Dedifferentiated amniotic fluid mesenchymal stem cell (primary cell): ENCODE data around the gene LTBR.
"Not testable (repeated sequence)": the region's sequence is repeated elsewhere in the genome, so short reads cannot be mapped to it uniquely, and the experiment has no call there.

Experiments used
- DNase-seq: peaks from one replicate; pipeline ENCODE4 v3.0.0-alpha.2; 2016; ENCODE audit errors: extremely low spot score

The LTBR gene

GRCh38 chr12:6383572-6384498 is at the start of gene LTBR:
Gene LTBR, plus strand, starts transcription at chr12:6384162. Its CDS starts 197 bp downstream, at chr12:6384359.
- peak; percentile 90 for DNase-seq

- DNase-seq = no peak
These were observed 49.6 kb upstream of the LTBR start for GRCh38 chr12:6334359-6334758.

GRCh38 chr12:6334940-6335450 is 49.0 kb upstream of the LTBR start:
- no peak for DNase-seq

GRCh38 chr12:6335451-6336078 is 48.4 kb upstream of the LTBR start:
- DNase-seq = peak; percentile 73

GRCh38 chr12:6336079-6336888 is 47.7 kb upstream of the LTBR start:
- DNase-seq = peak; percentile 98

GRCh38 chr12:6336889-6337853 is 46.8 kb upstream of the LTBR start:
- no peak for DNase-seq

- no peak for DNase-seq
These were observed 46.0 kb upstream of the LTBR start for GRCh38 chr12:6337958-6338433.

- not testable (repeated sequence) for DNase-seq
These were observed 45.4 kb upstream of the LTBR start for GRCh38 chr12:6338536-6338935.

GRCh38 chr12:6338955-6339354 is 45.0 kb upstream of the LTBR start:
- no peak for DNase-seq

- peak; percentile 34 for DNase-seq
These were observed 43.8 kb upstream of the LTBR start for GRCh38 chr12:6340032-6340638.

- DNase-seq = no peak
These were observed 43.1 kb upstream of the LTBR start for GRCh38 chr12:6340745-6341416.

GRCh38 chr12:6341417-6342139 is 42.4 kb upstream of the LTBR start, which contains the start of gene TNFRSF1A:
Gene TNFRSF1A, minus strand, starts transcription at chr12:6342076. Its CDS starts 262 bp downstream, at chr12:6341814.
- peak; percentile 76 for DNase-seq

- no peak for DNase-seq
These were observed 41.6 kb upstream of the LTBR start for GRCh38 chr12:6342140-6342889.

- DNase-seq = no peak
These were observed 40.4 kb upstream of the LTBR start for GRCh38 chr12:6343518-6343917.

- not testable (repeated sequence) for DNase-seq
These were observed 39.8 kb upstream of the LTBR start for GRCh38 chr12:6344101-6344660.

GRCh38 chr12:6345319-6346091 is 38.5 kb upstream of the LTBR start:
- DNase-seq = peak; percentile 68
